ENCODE results near the gene VEGFA.

Gene VEGFA

GRCh38 chr6:43759136-43759906, 10.7 kb upstream of the VEGFA start:
- DNase-seq (ENCODE audit: low read depth): no peak

GRCh38 chr6:43759907-43760206, 10.2 kb upstream of the VEGFA start:
- DNase-seq (ENCODE audit: low read depth): no peak

GRCh38 chr6:43760210-43761168, 9.5 kb upstream of the VEGFA start:
- DNase-seq (ENCODE audit: low read depth): no peak

- no peak for DNase-seq (ENCODE audit: low read depth)
Measured at GRCh38 chr6:43761666-43762409, 8.2 kb upstream of the VEGFA start.

- DNase-seq (ENCODE audit: low read depth): no peak
Measured at GRCh38 chr6:43762410-43762768, 7.6 kb upstream of the VEGFA start.

GRCh38 chr6:43762966-43763695, 6.9 kb upstream of the VEGFA start:
- DNase-seq (ENCODE audit: low read depth): no peak

- no peak for DNase-seq (ENCODE audit: low read depth)
Measured at GRCh38 chr6:43763812-43764522, 6.0 kb upstream of the VEGFA start.

- no peak for DNase-seq (ENCODE audit: low read depth)
Measured at GRCh38 chr6:43764772-43765171, 5.2 kb upstream of the VEGFA start.

GRCh38 chr6:43765776-43766499, 4.1 kb upstream of the VEGFA start:
- no peak for DNase-seq (ENCODE audit: low read depth)

GRCh38 chr6:43766500-43766853, 3.5 kb upstream of the VEGFA start:
- no peak for DNase-seq (ENCODE audit: low read depth)

- DNase-seq (ENCODE audit: low read depth): no peak
Measured at GRCh38 chr6:43766964-43767461, 3.0 kb upstream of the VEGFA start.

- no peak for DNase-seq (ENCODE audit: low read depth)
Measured at GRCh38 chr6:43767553-43768505, 2.2 kb upstream of the VEGFA start.

- no peak for DNase-seq (ENCODE audit: low read depth)
Measured at GRCh38 chr6:43768506-43768860, 1.5 kb upstream of the VEGFA start.

GRCh38 chr6:43768983-43769525, 957 bp upstream of the VEGFA start:
- no peak for DNase-seq (ENCODE audit: low read depth)

GRCh38 chr6:43770372-43771209, 580 bp downstream of the VEGFA start:
- no peak for DNase-seq (ENCODE audit: low read depth)

GRCh38 chr6:43771210-43771857, 1.3 kb downstream of the VEGFA start:
- peak; percentile 61 for DNase-seq (ENCODE audit: low read depth)

GRCh38 chr6:43771858-43772680, 2.1 kb downstream of the VEGFA start:
- DNase-seq (ENCODE audit: low read depth): peak; percentile 47

All from stimulated activated CD8-positive, alpha-beta memory T cell treated with anti-CD3 and anti-CD28 coated beads, Interleukin-12 subunit alpha, Interleukin-12 subunit beta, amount 100 ng/mL, for 4 hours (primary cell).